Measurements from ENCODE around the gene PCCA.

Gene PCCA

GRCh38 chr13:100398360-100398759 is 309.5 kb downstream of the PCCA start:
- Histone ChIP-seq H3F3A (ENCODE audit: insufficient read depth, low read length) (no peaks in the 10 kb centered on the region), H3K27me3 (ENCODE audit: insufficient read depth, low read length) (no peaks in the 10 kb centered on the region), H3K4me2 (ENCODE audit: low read length) (no peak overlapping the region), H4K20me1 (ENCODE audit: insufficient read depth, low read length) (no peaks in the 10 kb centered on the region), H3K36me3 (ENCODE audit: insufficient read depth, low read length) (no peaks in the 10 kb centered on the region), H3K27ac (ENCODE audit: low read depth, low read length, poor library complexity, severe bottlenecking) (no peak overlapping the region), H3K9me2 (ENCODE audit: low read depth, low read length) (no peaks in the 10 kb centered on the region), H3K9me3 (ENCODE audit: low read length) (no peaks in the 10 kb centered on the region), H3K4me1 (ENCODE audit: insufficient read depth, low read length, severe bottlenecking) (no peaks in the 10 kb centered on the region), H3K79me2 (ENCODE audit: insufficient read depth, low read length) (no peaks in the 10 kb centered on the region), H3K4me3 (ENCODE audit: low read depth, low read length, poor library complexity, severe bottlenecking) (no peak overlapping the region), H3K9ac (ENCODE audit: low read length) (no peak overlapping the region), H2AFZ (ENCODE audit: low read length) (no peak overlapping the region)
- no peak for TF ChIP-seq EZH2 (IDR thresholded peaks at IDR 0.05; ENCODE audit: borderline replicate concordance, low read length)

GRCh38 chr13:100399455-100399854 is 310.6 kb downstream of the PCCA start:
- Histone ChIP-seq H3K36me3 (ENCODE audit: insufficient read depth, low read length) (no peaks in the 10 kb centered on the region), H3K27me3 (ENCODE audit: insufficient read depth, low read length) (no peaks in the 10 kb centered on the region), H3K79me2 (ENCODE audit: insufficient read depth, low read length) (no peaks in the 10 kb centered on the region), H3K27ac (ENCODE audit: low read depth, low read length, poor library complexity, severe bottlenecking) (no peak overlapping the region), H3K9ac (ENCODE audit: low read length) (no peak overlapping the region), H3K4me1 (ENCODE audit: insufficient read depth, low read length, severe bottlenecking) (no peaks in the 10 kb centered on the region), H3K4me3 (ENCODE audit: low read depth, low read length, poor library complexity, severe bottlenecking) (no peak overlapping the region), H3F3A (ENCODE audit: insufficient read depth, low read length) (no peaks in the 10 kb centered on the region), H4K20me1 (ENCODE audit: insufficient read depth, low read length) (no peaks in the 10 kb centered on the region), H3K9me2 (ENCODE audit: low read depth, low read length) (no peaks in the 10 kb centered on the region), H3K4me2 (ENCODE audit: low read length) (no peak overlapping the region), H2AFZ (ENCODE audit: low read length) (no peak overlapping the region), H3K9me3 (ENCODE audit: low read length) (no peaks in the 10 kb centered on the region)
- TF ChIP-seq EZH2 (IDR thresholded peaks at IDR 0.05; ENCODE audit: borderline replicate concordance, low read length) (no peak), CTCF (IDR thresholded peaks at IDR 0.05; ENCODE audit: low read length) (no peak)

GRCh38 chr13:100403675-100404074 is 314.8 kb downstream of the PCCA start:
- Histone ChIP-seq H3K79me2 (ENCODE audit: insufficient read depth, low read length) (no peaks in the 10 kb centered on the region), H3K9me3 (ENCODE audit: low read length) (peaks cover 3% of the 10 kb centered on the region), H3K4me3 (ENCODE audit: low read depth, low read length, poor library complexity, severe bottlenecking) (no peak overlapping the region), H3K27me3 (ENCODE audit: insufficient read depth, low read length) (no peaks in the 10 kb centered on the region), H4K20me1 (ENCODE audit: insufficient read depth, low read length) (no peaks in the 10 kb centered on the region), H3K9ac (ENCODE audit: low read length) (no peak overlapping the region), H2AFZ (ENCODE audit: low read length) (no peak overlapping the region), H3K36me3 (ENCODE audit: insufficient read depth, low read length) (no peaks in the 10 kb centered on the region), H3K4me1 (ENCODE audit: insufficient read depth, low read length, severe bottlenecking) (no peaks in the 10 kb centered on the region), H3K9me2 (ENCODE audit: low read depth, low read length) (no peaks in the 10 kb centered on the region), H3F3A (ENCODE audit: insufficient read depth, low read length) (no peaks in the 10 kb centered on the region), H3K4me2 (ENCODE audit: low read length) (no peak overlapping the region), H3K27ac (ENCODE audit: low read depth, low read length, poor library complexity, severe bottlenecking) (no peak overlapping the region)
- TF ChIP-seq CTCF (IDR thresholded peaks at IDR 0.05; ENCODE audit: low read length) (no peak), EZH2 (IDR thresholded peaks at IDR 0.05; ENCODE audit: borderline replicate concordance, low read length) (no peak)

- no peak overlapping the region for H3K9ac ChIP-seq (ENCODE audit: low read length)
- no peaks in the 10 kb centered on the region for H3K27me3 ChIP-seq (ENCODE audit: insufficient read depth, low read length)
- no peak overlapping the region for H3K27ac ChIP-seq (ENCODE audit: low read depth, low read length, poor library complexity, severe bottlenecking)
- H3K4me3 ChIP-seq (ENCODE audit: low read depth, low read length, poor library complexity, severe bottlenecking): no peak overlapping the region
- H3F3A ChIP-seq (ENCODE audit: insufficient read depth, low read length): no peaks in the 10 kb centered on the region
- H3K9me2 ChIP-seq (ENCODE audit: low read depth, low read length): no peaks in the 10 kb centered on the region
- no peak overlapping the region for H3K4me2 ChIP-seq (ENCODE audit: low read length)
- H3K79me2 ChIP-seq (ENCODE audit: insufficient read depth, low read length): no peaks in the 10 kb centered on the region
- no peaks in the 10 kb centered on the region for H3K36me3 ChIP-seq (ENCODE audit: insufficient read depth, low read length)
- H2AFZ ChIP-seq (ENCODE audit: low read length): no peak overlapping the region
- TF ChIP-seq EZH2 (IDR thresholded peaks at IDR 0.05; ENCODE audit: borderline replicate concordance, low read length) (no peak), CTCF (IDR thresholded peaks at IDR 0.05; ENCODE audit: low read length) (no peak)
- H3K9me3 ChIP-seq (ENCODE audit: low read length): peaks cover 13% of the 10 kb centered on the region
- no peaks in the 10 kb centered on the region for H4K20me1 ChIP-seq (ENCODE audit: insufficient read depth, low read length)
- no peaks in the 10 kb centered on the region for H3K4me1 ChIP-seq (ENCODE audit: insufficient read depth, low read length, severe bottlenecking)
These were observed 320.2 kb downstream of the PCCA start for GRCh38 chr13:100409132-100409531.

Data from OCI-LY1 (cell line).